ENCODE data around the gene CCND1. TPM values are rescaled to one million over a fixed set of nuclear protein-coding genes. Genes with fewer than 3 reads are reported as not detected.

The CCND1 gene
- total and polyA plus RNA-seq, 2 donors: 7.3 to 33.3 TPM

- WGBS: 91% methylated on average over 12 of the region's 12 CpGs
- H3K9me3 ChIP-seq (ENCODE audit: control insufficient read depth in 2 of 2, insufficient read depth in 1 of 2, low read length in 1 of 2): no peaks in the 10 kb centered on the region
- H3K27ac ChIP-seq (ENCODE audit: low read depth in 1 of 2, low read length in 1 of 2): no peak overlapping the region
- no peaks in the 10 kb centered on the region for H3K36me3 ChIP-seq (ENCODE audit: control insufficient read depth in 2 of 2, insufficient read depth in 2 of 2, low read length in 1 of 2)
- H3K4me1 ChIP-seq (ENCODE audit: control insufficient read depth in 2 of 2, insufficient read depth in 2 of 2, low read length in 2 of 2): no peaks in the 10 kb centered on the region
- DNase-seq (ENCODE audit: low read depth in 6 of 9, low spot score in 9 of 9): no peak
- no peak overlapping the region for H3K4me3 ChIP-seq (ENCODE audit: low read length in 2 of 2)
- no peaks in the 10 kb centered on the region for H3K27me3 ChIP-seq (ENCODE audit: control insufficient read depth in 2 of 2, insufficient read depth in 1 of 2, low read length in 1 of 2)
Observed at GRCh38 chr11:69601011-69601975, 39.7 kb upstream of the CCND1 start.

- Histone ChIP-seq H3K4me1 (ENCODE audit: control insufficient read depth in 2 of 2, insufficient read depth in 2 of 2, low read length in 2 of 2) (no peaks in the 10 kb centered on the region), H3K27me3 (ENCODE audit: control insufficient read depth in 2 of 2, insufficient read depth in 1 of 2, low read length in 1 of 2) (no peaks in the 10 kb centered on the region), H3K9me3 (ENCODE audit: control insufficient read depth in 2 of 2, insufficient read depth in 1 of 2, low read length in 1 of 2) (no peaks in the 10 kb centered on the region), H3K36me3 (ENCODE audit: control insufficient read depth in 2 of 2, insufficient read depth in 2 of 2, low read length in 1 of 2) (no peaks in the 10 kb centered on the region), H3K4me3 (ENCODE audit: low read length in 2 of 2) (no peak overlapping the region), H3K27ac (ENCODE audit: low read depth in 1 of 2, low read length in 1 of 2) (no peak overlapping the region)
- DNase-seq (ENCODE audit: low read depth in 6 of 9, low spot score in 9 of 9): no peak
- 87% methylated on average over 16 of the region's 16 CpGs for WGBS
Observed at GRCh38 chr11:69603111-69603836, 37.7 kb upstream of the CCND1 start.

- Histone ChIP-seq H3K4me1 (ENCODE audit: control insufficient read depth in 2 of 2, insufficient read depth in 2 of 2, low read length in 2 of 2) (no peaks in the 10 kb centered on the region), H3K9me3 (ENCODE audit: control insufficient read depth in 2 of 2, insufficient read depth in 1 of 2, low read length in 1 of 2) (no peaks in the 10 kb centered on the region), H3K4me3 (ENCODE audit: low read length in 2 of 2) (no peak overlapping the region), H3K27me3 (ENCODE audit: control insufficient read depth in 2 of 2, insufficient read depth in 1 of 2, low read length in 1 of 2) (no peaks in the 10 kb centered on the region), H3K27ac (ENCODE audit: low read depth in 1 of 2, low read length in 1 of 2) (no peak overlapping the region), H3K36me3 (ENCODE audit: control insufficient read depth in 2 of 2, insufficient read depth in 2 of 2, low read length in 1 of 2) (no peaks in the 10 kb centered on the region)
- no peak for DNase-seq (ENCODE audit: low read depth in 6 of 9, low spot score in 9 of 9)
- 91% methylated on average over 7 of the region's 7 CpGs for WGBS
Observed at GRCh38 chr11:69604055-69604454, 36.9 kb upstream of the CCND1 start.

DNA sequence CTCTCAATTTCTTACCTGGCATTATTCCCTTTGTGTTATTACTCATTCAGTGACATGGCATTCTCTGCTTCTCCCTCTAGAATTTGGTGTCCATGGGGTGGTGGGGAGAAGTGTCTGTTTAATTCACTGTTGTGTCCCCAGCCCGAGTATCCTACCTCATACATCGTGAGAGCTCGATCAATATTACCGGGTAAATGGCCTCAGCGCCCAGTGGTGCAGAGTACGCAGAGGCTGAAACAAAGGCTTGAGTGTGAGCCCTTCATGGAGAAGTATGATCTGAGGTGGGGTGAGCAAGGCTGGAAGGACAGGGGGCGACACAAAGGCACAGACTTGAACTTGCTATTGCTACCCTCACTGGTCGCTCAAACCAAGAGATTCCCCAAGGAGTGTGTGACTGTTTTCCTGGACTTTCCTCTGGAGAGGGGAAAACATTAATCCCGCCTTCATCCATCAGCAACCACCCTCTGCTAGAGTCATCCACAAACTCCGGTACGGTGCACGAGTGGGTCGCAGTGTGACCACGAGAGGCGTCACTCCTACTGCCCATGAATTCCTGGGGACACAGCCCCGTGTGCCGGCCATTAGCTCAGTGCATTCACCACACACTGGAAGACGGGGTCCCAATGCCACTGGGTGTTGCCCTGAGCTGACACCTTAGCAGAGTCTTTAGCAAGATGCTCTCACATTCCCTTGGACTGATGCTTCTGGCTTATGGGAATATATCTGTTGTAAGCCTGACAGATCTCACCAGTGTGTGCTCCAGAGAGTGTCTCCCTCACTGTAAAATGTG, 35.0 kb upstream of the CCND1 start:
- WGBS: 96% methylated on average over 18 of the region's 18 CpGs
- Histone ChIP-seq H3K27ac (ENCODE audit: low read depth in 1 of 2, low read length in 1 of 2) (no peak overlapping the region), H3K4me3 (ENCODE audit: low read length in 2 of 2) (no peak overlapping the region), H3K9me3 (ENCODE audit: control insufficient read depth in 2 of 2, insufficient read depth in 1 of 2, low read length in 1 of 2) (no peaks in the 10 kb centered on the region), H3K4me1 (ENCODE audit: control insufficient read depth in 2 of 2, insufficient read depth in 2 of 2, low read length in 2 of 2) (no peaks in the 10 kb centered on the region), H3K27me3 (ENCODE audit: control insufficient read depth in 2 of 2, insufficient read depth in 1 of 2, low read length in 1 of 2) (no peaks in the 10 kb centered on the region), H3K36me3 (ENCODE audit: control insufficient read depth in 2 of 2, insufficient read depth in 2 of 2, low read length in 1 of 2) (no peaks in the 10 kb centered on the region)
- no peak for DNase-seq (ENCODE audit: low read depth in 6 of 9, low spot score in 9 of 9)

GRCh38 chr11:69609351-69609750, 31.6 kb upstream of the CCND1 start:
- H3K4me1 ChIP-seq (ENCODE audit: control insufficient read depth in 2 of 2, insufficient read depth in 2 of 2, low read length in 2 of 2): no peaks in the 10 kb centered on the region
- H3K36me3 ChIP-seq (ENCODE audit: control insufficient read depth in 2 of 2, insufficient read depth in 2 of 2, low read length in 1 of 2): no peaks in the 10 kb centered on the region
- no peak overlapping the region for H3K4me3 ChIP-seq (ENCODE audit: low read length in 2 of 2)
- H3K27me3 ChIP-seq (ENCODE audit: control insufficient read depth in 2 of 2, insufficient read depth in 1 of 2, low read length in 1 of 2): no peaks in the 10 kb centered on the region
- no peak for DNase-seq (ENCODE audit: low read depth in 6 of 9, low spot score in 9 of 9)
- no peak overlapping the region for H3K27ac ChIP-seq (ENCODE audit: low read depth in 1 of 2, low read length in 1 of 2)
- H3K9me3 ChIP-seq (ENCODE audit: control insufficient read depth in 2 of 2, insufficient read depth in 1 of 2, low read length in 1 of 2): no peaks in the 10 kb centered on the region
- 96% methylated on average over 2 of the region's 2 CpGs for WGBS

DNA sequence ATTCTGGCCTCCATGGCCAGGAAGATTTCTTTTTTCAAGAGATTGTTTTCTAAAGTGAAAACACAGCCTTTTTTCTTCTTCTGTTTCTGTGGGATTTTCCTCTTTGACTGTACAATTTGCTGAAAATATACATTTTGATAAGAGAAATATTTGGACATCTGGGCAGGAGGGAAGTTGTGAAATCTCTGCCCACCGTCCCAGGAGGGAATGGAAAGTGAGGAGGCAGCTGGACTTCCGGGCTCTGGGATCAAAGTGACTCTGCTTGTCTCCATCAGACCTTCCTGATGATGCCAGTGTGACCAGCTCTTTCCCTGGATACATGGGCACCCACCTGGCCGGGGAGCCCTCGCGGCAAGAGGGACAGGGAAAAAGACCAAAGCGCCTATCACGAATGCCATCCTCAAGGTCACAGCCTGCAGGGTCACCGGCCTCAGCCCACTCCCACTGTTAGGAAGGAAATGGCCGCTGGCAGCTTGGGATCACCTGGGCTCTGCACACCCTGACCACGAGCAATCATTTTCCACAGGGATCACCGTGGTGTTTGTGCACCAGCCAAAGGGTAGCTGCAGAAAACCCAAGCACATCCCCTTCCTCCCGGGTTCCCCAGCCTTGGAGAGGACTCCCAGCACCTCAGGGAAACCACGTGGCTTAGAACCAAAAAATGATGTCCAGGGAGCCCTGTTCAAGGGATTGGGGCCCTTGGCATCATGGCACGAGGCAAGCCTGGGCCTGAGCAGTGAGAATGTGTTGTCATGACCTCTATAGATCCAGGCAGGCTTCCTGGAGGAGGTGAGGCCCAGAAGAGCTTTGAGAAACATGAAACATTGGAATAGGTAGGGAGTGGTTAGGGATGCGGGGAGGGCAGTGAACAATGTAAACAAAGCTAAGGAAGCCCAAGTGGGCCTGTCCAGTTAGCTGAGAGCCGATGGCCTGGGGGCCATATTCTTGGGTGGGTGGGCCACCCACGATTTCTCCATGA, 29.1 kb upstream of the CCND1 start:
- Histone ChIP-seq H3K27ac (ENCODE audit: low read depth in 1 of 2, low read length in 1 of 2) (no peak overlapping the region), H3K36me3 (ENCODE audit: control insufficient read depth in 2 of 2, insufficient read depth in 2 of 2, low read length in 1 of 2) (no peaks in the 10 kb centered on the region), H3K9me3 (ENCODE audit: control insufficient read depth in 2 of 2, insufficient read depth in 1 of 2, low read length in 1 of 2) (no peaks in the 10 kb centered on the region), H3K4me3 (ENCODE audit: low read length in 2 of 2) (no peak overlapping the region), H3K4me1 (ENCODE audit: control insufficient read depth in 2 of 2, insufficient read depth in 2 of 2, low read length in 2 of 2) (no peaks in the 10 kb centered on the region), H3K27me3 (ENCODE audit: control insufficient read depth in 2 of 2, insufficient read depth in 1 of 2, low read length in 1 of 2) (no peaks in the 10 kb centered on the region)
- DNase-seq (ENCODE audit: low read depth in 6 of 9, low spot score in 9 of 9): no peak
- 80% methylated on average over 17 of the region's 17 CpGs for WGBS

DNA sequence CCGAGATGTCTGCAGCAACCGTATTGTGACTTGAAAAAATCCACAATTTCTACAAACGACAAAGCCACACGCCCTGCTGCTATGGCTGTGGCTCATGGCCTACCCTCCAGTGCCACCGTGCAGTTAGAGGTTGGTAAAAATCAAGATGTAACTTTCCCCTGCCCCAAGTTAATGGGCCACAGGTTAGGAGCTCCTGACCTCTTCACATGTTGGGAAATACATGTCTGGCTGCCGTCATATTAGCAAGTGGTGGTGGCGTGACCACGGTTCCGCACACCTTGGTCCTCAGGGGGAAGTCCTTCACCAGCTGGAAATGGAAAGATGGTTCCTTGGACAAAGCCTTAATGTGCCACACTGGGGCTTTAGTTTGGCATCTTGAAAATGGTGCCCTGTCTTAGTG, 27.4 kb upstream of the CCND1 start:
- no peaks in the 10 kb centered on the region for H3K27me3 ChIP-seq (ENCODE audit: control insufficient read depth in 2 of 2, insufficient read depth in 1 of 2, low read length in 1 of 2)
- H3K9me3 ChIP-seq (ENCODE audit: control insufficient read depth in 2 of 2, insufficient read depth in 1 of 2, low read length in 1 of 2): no peaks in the 10 kb centered on the region
- H3K36me3 ChIP-seq (ENCODE audit: control insufficient read depth in 2 of 2, insufficient read depth in 2 of 2, low read length in 1 of 2): no peaks in the 10 kb centered on the region
- no peaks in the 10 kb centered on the region for H3K4me1 ChIP-seq (ENCODE audit: control insufficient read depth in 2 of 2, insufficient read depth in 2 of 2, low read length in 2 of 2)
- WGBS: 97% methylated on average over 9 of the region's 9 CpGs
- no peak overlapping the region for H3K4me3 ChIP-seq (ENCODE audit: low read length in 2 of 2)
- DNase-seq (ENCODE audit: low read depth in 6 of 9, low spot score in 9 of 9): no peak
- no peak overlapping the region for H3K27ac ChIP-seq (ENCODE audit: low read depth in 1 of 2, low read length in 1 of 2)

- Histone ChIP-seq H3K4me3 (ENCODE audit: low read length in 2 of 2) (no peak overlapping the region), H3K4me1 (ENCODE audit: control insufficient read depth in 2 of 2, insufficient read depth in 2 of 2, low read length in 2 of 2) (no peaks in the 10 kb centered on the region), H3K9me3 (ENCODE audit: control insufficient read depth in 2 of 2, insufficient read depth in 1 of 2, low read length in 1 of 2) (no peaks in the 10 kb centered on the region), H3K27me3 (ENCODE audit: control insufficient read depth in 2 of 2, insufficient read depth in 1 of 2, low read length in 1 of 2) (no peaks in the 10 kb centered on the region), H3K27ac (ENCODE audit: low read depth in 1 of 2, low read length in 1 of 2) (no peak overlapping the region), H3K36me3 (ENCODE audit: control insufficient read depth in 2 of 2, insufficient read depth in 2 of 2, low read length in 1 of 2) (no peaks in the 10 kb centered on the region)
- WGBS: 93% methylated on average over 8 of the region's 8 CpGs
- no peak for DNase-seq (ENCODE audit: low read depth in 6 of 9, low spot score in 9 of 9)
Observed at GRCh38 chr11:69614085-69614484, 26.9 kb upstream of the CCND1 start.
